ENCODE results near the gene SEPHS1. TPM values are rescaled to one million over a fixed set of nuclear protein-coding genes. Genes with fewer than 3 reads are reported as not detected.

Gene SEPHS1
- total and polyA plus RNA-seq, 2 donors from 2014 or later, result 48.8 to 53.5 TPM

DNA sequence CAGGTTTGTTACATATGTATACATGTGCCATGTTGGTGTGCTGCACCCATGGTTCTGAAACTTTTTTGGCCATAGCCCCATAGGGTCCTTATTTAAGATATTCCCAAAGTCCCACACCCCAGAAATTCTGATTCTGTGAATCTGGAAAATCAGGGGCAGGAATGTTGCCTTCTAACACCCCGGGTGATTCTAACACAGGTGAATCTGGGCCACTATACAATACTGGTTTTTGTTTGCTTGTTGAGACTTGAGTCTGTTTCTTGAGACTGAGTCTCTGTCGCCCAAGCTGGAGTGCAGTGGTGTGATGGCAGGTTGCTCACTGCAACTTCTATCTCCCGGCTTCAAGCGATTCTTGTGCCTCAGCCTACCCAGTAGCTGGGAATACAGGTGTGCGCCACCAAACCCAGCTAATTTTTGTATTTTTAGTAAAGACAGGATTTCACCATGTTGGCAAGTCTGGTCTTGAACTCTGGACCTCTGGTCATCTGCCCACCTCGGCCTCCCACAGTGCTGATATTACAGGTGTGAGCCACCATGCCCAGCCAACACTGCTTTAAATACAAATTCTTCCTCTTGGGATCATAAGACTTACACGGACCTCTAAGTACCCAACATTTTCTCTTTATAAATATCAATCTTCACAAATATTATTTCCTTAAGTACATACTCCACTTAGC is 31.3 kb downstream of the SEPHS1 start:
- Histone ChIP-seq H3K4me3 (ENCODE audit: low read length in 3 of 3) (no peak overlapping the region), H3K27me3 (ENCODE audit: control insufficient read depth, insufficient read depth, low read length) (no peaks in the 10 kb centered on the region), H3K9ac (ENCODE audit: low read length in 3 of 3) (no peak overlapping the region), H3K4me1 (ENCODE audit: control insufficient read depth in 2 of 3, insufficient read depth in 2 of 3, low read depth in 1 of 3, low read length in 3 of 3) (no peaks in the 10 kb centered on the region), H3K36me3 (ENCODE audit: control insufficient read depth in 2 of 3, insufficient read depth in 3 of 3, low read length in 3 of 3) (peaks cover 0 to 6% (median 0%) of the 10 kb centered on the region in 3 donors), H3K27ac (ENCODE audit: low read depth in 2 of 2, low read length in 2 of 2) (no peak overlapping the region), H3K9me3 (ENCODE audit: control insufficient read depth in 2 of 3, insufficient read depth in 1 of 3, low read length in 3 of 3) (no peaks in the 10 kb centered on the region)
- DNase-seq, result no peak
- no peak for FAIRE-seq
- TF ChIP-seq, protein P1, sequence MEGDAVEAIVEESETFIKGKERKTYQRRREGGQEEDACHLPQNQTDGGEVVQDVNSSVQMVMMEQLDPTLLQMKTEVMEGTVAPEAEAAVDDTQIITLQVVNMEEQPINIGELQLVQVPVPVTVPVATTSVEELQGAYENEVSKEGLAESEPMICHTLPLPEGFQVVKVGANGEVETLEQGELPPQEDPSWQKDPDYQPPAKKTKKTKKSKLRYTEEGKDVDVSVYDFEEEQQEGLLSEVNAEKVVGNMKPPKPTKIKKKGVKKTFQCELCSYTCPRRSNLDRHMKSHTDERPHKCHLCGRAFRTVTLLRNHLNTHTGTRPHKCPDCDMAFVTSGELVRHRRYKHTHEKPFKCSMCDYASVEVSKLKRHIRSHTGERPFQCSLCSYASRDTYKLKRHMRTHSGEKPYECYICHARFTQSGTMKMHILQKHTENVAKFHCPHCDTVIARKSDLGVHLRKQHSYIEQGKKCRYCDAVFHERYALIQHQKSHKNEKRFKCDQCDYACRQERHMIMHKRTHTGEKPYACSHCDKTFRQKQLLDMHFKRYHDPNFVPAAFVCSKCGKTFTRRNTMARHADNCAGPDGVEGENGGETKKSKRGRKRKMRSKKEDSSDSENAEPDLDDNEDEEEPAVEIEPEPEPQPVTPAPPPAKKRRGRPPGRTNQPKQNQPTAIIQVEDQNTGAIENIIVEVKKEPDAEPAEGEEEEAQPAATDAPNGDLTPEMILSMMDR (IDR thresholded peaks at IDR 0.05; ENCODE audit: borderline replicate concordance, extremely low read depth, insufficient read depth), result no peak
- intact Hi-C loops (cut with DNase I), result no loop called here

DNA sequence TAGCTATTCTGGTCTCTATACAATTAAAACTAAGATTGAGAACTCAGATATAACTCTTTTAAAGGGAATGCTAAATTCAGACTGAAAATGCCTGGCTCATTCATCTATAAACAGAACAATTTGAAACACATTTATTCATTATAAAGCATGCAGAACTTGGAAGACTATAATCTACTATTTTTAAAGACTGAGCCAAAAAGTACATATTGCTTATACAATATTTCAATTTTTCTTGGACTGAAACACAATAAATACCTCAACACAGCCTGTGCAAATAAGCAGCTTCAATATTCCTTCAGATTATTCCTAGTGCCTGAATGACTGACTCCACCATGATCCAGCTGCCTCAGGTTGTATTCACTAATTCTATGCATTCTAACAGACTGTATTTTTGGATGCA is 32.7 kb downstream of the SEPHS1 start:
- no peak for FAIRE-seq
- Histone ChIP-seq H3K4me1 (ENCODE audit: control insufficient read depth in 2 of 3, insufficient read depth in 2 of 3, low read depth in 1 of 3, low read length in 3 of 3) (peaks cover 0 to 3% (median 0%) of the 10 kb centered on the region in 3 donors), H3K4me3 (ENCODE audit: low read length in 3 of 3) (no peak overlapping the region), H3K9me3 (ENCODE audit: control insufficient read depth in 2 of 3, insufficient read depth in 1 of 3, low read length in 3 of 3) (no peaks in the 10 kb centered on the region), H3K27ac (ENCODE audit: low read depth in 2 of 2, low read length in 2 of 2) (no peak overlapping the region), H3K36me3 (ENCODE audit: control insufficient read depth in 2 of 3, insufficient read depth in 3 of 3, low read length in 3 of 3) (peaks cover 0 to under 1% (median 0%) of the 10 kb centered on the region in 3 donors), H3K9ac (ENCODE audit: low read length in 3 of 3) (no peak overlapping the region), H3K27me3 (ENCODE audit: control insufficient read depth, insufficient read depth, low read length) (no peaks in the 10 kb centered on the region)
- intact Hi-C loops (cut with DNase I), result no loop called here
- DNase-seq, result no peak
- TF ChIP-seq, protein P1 (IDR thresholded peaks at IDR 0.05; ENCODE audit: borderline replicate concordance, extremely low read depth, insufficient read depth), result no peak

DNA sequence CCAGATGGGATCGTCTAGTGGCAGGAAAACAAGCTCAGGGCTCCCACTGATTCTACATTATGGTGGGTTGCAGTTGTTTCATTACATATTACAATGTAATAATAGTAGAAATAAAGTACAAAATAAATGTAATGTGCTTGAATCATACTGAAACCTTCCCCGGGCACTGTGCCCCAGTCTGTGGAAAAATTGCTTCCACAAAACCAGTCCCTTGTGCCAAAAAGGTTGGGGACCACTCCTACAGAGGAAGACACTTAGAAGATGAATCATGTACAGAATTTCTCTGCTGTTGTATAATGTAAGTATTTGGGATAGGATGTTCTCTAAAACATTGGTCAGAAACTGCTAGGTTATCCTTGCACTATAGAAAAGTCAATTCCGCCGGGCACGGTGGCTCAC is 36.9 kb downstream of the SEPHS1 start:
- no peak for DNase-seq
- Histone ChIP-seq H3K27me3 (ENCODE audit: control insufficient read depth, insufficient read depth, low read length) (no peaks in the 10 kb centered on the region), H3K4me1 (ENCODE audit: control insufficient read depth in 2 of 3, insufficient read depth in 2 of 3, low read depth in 1 of 3, low read length in 3 of 3) (peaks cover 0 to 3% (median 0%) of the 10 kb centered on the region in 3 donors), H3K27ac (ENCODE audit: low read depth in 2 of 2, low read length in 2 of 2) (no peak overlapping the region), H3K36me3 (ENCODE audit: control insufficient read depth in 2 of 3, insufficient read depth in 3 of 3, low read length in 3 of 3) (no peaks in the 10 kb centered on the region), H3K9ac (ENCODE audit: low read length in 3 of 3) (no peak overlapping the region), H3K9me3 (ENCODE audit: control insufficient read depth in 2 of 3, insufficient read depth in 1 of 3, low read length in 3 of 3) (no peaks in the 10 kb centered on the region), H3K4me3 (ENCODE audit: low read length in 3 of 3) (no peak overlapping the region)
- TF ChIP-seq, protein P1 (IDR thresholded peaks at IDR 0.05; ENCODE audit: borderline replicate concordance, extremely low read depth, insufficient read depth), result no peak
- intact Hi-C loops (cut with DNase I), result no loop called here
- FAIRE-seq, result no peak
